HEK293 (cell line): ENCODE results near the gene ITGB1BP2.
"Not testable (repeated sequence)": the region's sequence is repeated elsewhere in the genome, so short reads cannot be mapped to it uniquely, and the experiment has no call there.

Experiments
- CTCF ChIA-PET: fragments of 350-600 bp; formaldehyde crosslinking; extraction: SDS; loops from one replicate; lab custom pipeline; 2021; ENCODE audit warnings: antibody characterized with exemption; lab: Yijun Ruan, JAX
- POLR2A ChIA-PET: fragments of 300-600 bp; formaldehyde crosslinking; extraction: SDS; loops from one replicate; lab custom pipeline; 2020; ENCODE audit warnings: antibody characterized with exemption, inconsistent platforms; lab: Yijun Ruan, JAX
- H3K27ac ChIP-seq: fragments of 200-500 bp; sonication (Bioruptor generic); 2 replicates; pipeline ENCODE4 v1.5.1; 2014; ENCODE audit warnings: low read depth, low read length, control low read depth, inconsistent platforms; ENCODE audit errors: extremely low read depth
- H3K36me3 ChIP-seq, 2 experiments: fragments of 200-500 bp in 1 of 2; sonication (Bioruptor generic) in 1 of 2; 1 replicate in 1 of 2; 2 replicates in 1 of 2; pipeline ENCODE4 v1.5.1; 2014 to 2017; ENCODE audit warnings: inconsistent platforms in 2 of 2, low read length in 2 of 2; ENCODE audit not compliant: control insufficient read depth in 2 of 2, insufficient read depth in 1 of 2
- H3K4me1 ChIP-seq: fragments of 200-500 bp; sonication (Bioruptor generic); 2 replicates; pipeline ENCODE4 v1.5.1; 2014; ENCODE audit warnings: mild to moderate bottlenecking, low read length, inconsistent platforms; ENCODE audit not compliant: control insufficient read depth, insufficient read depth
- H3K4me3 ChIP-seq: 2 replicates; pipeline ENCODE4 v1.5.1; 2011; ENCODE audit warnings: low read depth, mild to moderate bottlenecking, control low read depth, low read length, moderate library complexity
- H3K9me3 ChIP-seq: fragments of 200-500 bp; sonication (Bioruptor generic); 2 replicates; pipeline ENCODE4 v1.5.1; 2014; ENCODE audit warnings: low read depth, low read length, inconsistent platforms; ENCODE audit not compliant: control insufficient read depth, insufficient read depth
- KLF1 ChIP-seq: fragments of 450-650 bp; formaldehyde crosslinking; IDR thresholded peaks from 2 replicates; pipeline ENCODE4 v1.5.1; 2016; ENCODE audit warnings: missing biosample characterization, missing genetic modification characterization
- SALL2 ChIP-seq: fragments of 450-650 bp; formaldehyde crosslinking; IDR thresholded peaks from 2 replicates; pipeline ENCODE4 v1.5.0; 2017; ENCODE audit warnings: missing biosample characterization, mild to moderate bottlenecking, missing genetic modification characterization, borderline replicate concordance
- SCRT2 ChIP-seq: fragments of 450-650 bp; formaldehyde crosslinking; IDR thresholded peaks from 2 replicates; pipeline ENCODE4 v1.5.1; 2016; ENCODE audit warnings: missing biosample characterization, missing genetic modification characterization
- SP2 ChIP-seq: fragments of 450-650 bp; formaldehyde crosslinking; IDR thresholded peaks from 2 replicates; pipeline ENCODE4 v1.5.1; 2016; ENCODE audit warnings: missing biosample characterization, missing genetic modification characterization
- ZFP3 ChIP-seq: fragments of 450-650 bp; formaldehyde crosslinking; IDR thresholded peaks from 2 replicates; pipeline ENCODE4 v1.5.1; 2016; ENCODE audit warnings: low read depth, missing biosample characterization, missing genetic modification characterization
- ZIC2 ChIP-seq: fragments of 450-650 bp; formaldehyde crosslinking; IDR thresholded peaks from 2 replicates; pipeline ENCODE4 v1.5.1; 2016; ENCODE audit warnings: missing biosample characterization, missing genetic modification characterization
- ZNF121 ChIP-seq: fragments of 450-650 bp; formaldehyde crosslinking; IDR thresholded peaks from 2 replicates; pipeline ENCODE4 v1.5.1; 2016; ENCODE audit warnings: missing biosample characterization, missing genetic modification characterization
- ZNF155 ChIP-seq: fragments of 450-650 bp; formaldehyde crosslinking; IDR thresholded peaks from 2 replicates; pipeline ENCODE4 v1.5.1; 2016; ENCODE audit warnings: missing biosample characterization, missing genetic modification characterization
- ZNF174 ChIP-seq: fragments of 450-650 bp; formaldehyde crosslinking; IDR thresholded peaks from 2 replicates; pipeline ENCODE4 v1.5.0; 2017; ENCODE audit warnings: missing biosample characterization, mild to moderate bottlenecking, missing genetic modification characterization
- ZNF292 ChIP-seq: fragments of 450-650 bp; formaldehyde crosslinking; IDR thresholded peaks from 2 replicates; pipeline ENCODE4 v1.5.1; 2016; ENCODE audit warnings: low read depth, missing biosample characterization, missing genetic modification characterization, borderline replicate concordance
- ZNF600 ChIP-seq: fragments of 450-650 bp; formaldehyde crosslinking; IDR thresholded peaks from 2 replicates; pipeline ENCODE4 v1.5.1; 2016; ENCODE audit warnings: missing biosample characterization, missing genetic modification characterization
- ZNF777 ChIP-seq: fragments of 450-650 bp; formaldehyde crosslinking; IDR thresholded peaks from 2 replicates; pipeline ENCODE4 v1.5.1; 2017; ENCODE audit warnings: missing biosample characterization, missing genetic modification characterization, borderline replicate concordance
- ZNF791 ChIP-seq: fragments of 450-650 bp; formaldehyde crosslinking; IDR thresholded peaks from 2 replicates; pipeline ENCODE4 v1.5.1; 2016; ENCODE audit warnings: missing biosample characterization, missing genetic modification characterization
- TF ChIP-seq, protein P1 (sequence below): fragments of 450-650 bp; formaldehyde crosslinking; conservative IDR thresholded peaks from 2 replicates; pipeline ENCODE4 v1.5.1; 2016; ENCODE audit warnings: low read depth, missing biosample characterization, missing genetic modification characterization

Gene ITGB1BP2

DNA sequence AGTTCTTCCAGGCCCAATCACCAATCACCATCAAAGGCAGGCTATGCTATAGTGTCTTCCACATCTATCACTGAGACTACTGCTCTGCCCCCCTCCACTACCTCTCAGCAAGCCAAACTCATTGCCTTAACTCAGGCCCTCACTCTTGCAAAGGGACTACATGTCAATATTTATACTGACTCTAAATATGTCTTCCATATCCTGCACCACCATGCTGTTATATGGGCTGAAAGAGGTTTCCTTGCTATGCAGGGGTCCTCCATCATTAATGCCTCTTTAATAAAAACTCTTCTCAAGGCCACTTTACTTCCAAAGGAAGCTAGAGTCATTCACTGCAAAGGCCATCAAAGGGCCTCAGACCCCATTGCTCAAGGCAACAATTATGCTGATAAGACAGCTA, 32.9 kb upstream of the ITGB1BP2 start:
- peak; percentile 97 for TF ChIP-seq ZNF600
- CTCF ChIA-PET, H3K36me3 ChIP-seq, H3K4me1 ChIP-seq, POLR2A ChIA-PET, H3K9me3 ChIP-seq, H3K27ac ChIP-seq, H3K4me3 ChIP-seq: not testable (repeated sequence)

DNA sequence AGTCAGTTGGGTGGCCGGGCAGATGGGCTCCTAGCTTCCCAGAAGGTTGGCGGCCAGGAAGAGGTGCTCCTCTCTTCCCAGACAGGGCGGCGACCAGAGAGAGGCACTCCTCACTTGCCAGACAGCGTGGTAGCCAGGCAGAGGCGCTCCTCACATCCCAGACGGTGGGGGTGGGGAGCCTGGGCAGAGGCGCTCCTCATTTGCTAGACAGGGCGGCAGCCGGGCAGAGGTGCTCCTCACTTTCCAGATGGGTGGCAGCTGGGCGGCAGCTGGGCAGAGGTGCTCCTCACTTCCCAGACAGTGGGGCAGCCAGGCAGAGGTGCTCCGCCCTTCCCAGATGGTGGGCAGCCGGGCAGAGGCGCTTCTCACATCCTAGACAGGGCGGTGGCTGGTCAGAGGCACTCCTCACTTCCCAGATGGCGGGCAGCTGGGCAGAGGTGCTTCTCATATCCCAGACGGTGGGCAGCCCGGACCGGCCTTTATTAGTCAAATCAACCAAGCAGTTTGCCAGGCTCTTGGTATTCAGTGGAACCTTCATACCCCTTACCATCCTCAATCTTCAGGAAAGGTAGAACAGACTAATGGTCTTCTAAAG, 31.7 kb upstream of the ITGB1BP2 start:
- Histone ChIP-seq H3K9me3 (peaks cover 4% of the 10 kb centered on the region; the same call in 1 of the 2 replicates), H3K27ac (no peak overlapping the region)
- CTCF ChIA-PET = no interaction called here
- no peak for TF ChIP-seq ZIC2 (tag by site-specific recombination)
- TF ChIP-seq ZNF121 (tag by site-specific recombination) = no peak
- no peak for TF ChIP-seq ZNF155 (tag by site-specific recombination)
- TF ChIP-seq SP2 = no peak
- TF ChIP-seq, protein P1, sequence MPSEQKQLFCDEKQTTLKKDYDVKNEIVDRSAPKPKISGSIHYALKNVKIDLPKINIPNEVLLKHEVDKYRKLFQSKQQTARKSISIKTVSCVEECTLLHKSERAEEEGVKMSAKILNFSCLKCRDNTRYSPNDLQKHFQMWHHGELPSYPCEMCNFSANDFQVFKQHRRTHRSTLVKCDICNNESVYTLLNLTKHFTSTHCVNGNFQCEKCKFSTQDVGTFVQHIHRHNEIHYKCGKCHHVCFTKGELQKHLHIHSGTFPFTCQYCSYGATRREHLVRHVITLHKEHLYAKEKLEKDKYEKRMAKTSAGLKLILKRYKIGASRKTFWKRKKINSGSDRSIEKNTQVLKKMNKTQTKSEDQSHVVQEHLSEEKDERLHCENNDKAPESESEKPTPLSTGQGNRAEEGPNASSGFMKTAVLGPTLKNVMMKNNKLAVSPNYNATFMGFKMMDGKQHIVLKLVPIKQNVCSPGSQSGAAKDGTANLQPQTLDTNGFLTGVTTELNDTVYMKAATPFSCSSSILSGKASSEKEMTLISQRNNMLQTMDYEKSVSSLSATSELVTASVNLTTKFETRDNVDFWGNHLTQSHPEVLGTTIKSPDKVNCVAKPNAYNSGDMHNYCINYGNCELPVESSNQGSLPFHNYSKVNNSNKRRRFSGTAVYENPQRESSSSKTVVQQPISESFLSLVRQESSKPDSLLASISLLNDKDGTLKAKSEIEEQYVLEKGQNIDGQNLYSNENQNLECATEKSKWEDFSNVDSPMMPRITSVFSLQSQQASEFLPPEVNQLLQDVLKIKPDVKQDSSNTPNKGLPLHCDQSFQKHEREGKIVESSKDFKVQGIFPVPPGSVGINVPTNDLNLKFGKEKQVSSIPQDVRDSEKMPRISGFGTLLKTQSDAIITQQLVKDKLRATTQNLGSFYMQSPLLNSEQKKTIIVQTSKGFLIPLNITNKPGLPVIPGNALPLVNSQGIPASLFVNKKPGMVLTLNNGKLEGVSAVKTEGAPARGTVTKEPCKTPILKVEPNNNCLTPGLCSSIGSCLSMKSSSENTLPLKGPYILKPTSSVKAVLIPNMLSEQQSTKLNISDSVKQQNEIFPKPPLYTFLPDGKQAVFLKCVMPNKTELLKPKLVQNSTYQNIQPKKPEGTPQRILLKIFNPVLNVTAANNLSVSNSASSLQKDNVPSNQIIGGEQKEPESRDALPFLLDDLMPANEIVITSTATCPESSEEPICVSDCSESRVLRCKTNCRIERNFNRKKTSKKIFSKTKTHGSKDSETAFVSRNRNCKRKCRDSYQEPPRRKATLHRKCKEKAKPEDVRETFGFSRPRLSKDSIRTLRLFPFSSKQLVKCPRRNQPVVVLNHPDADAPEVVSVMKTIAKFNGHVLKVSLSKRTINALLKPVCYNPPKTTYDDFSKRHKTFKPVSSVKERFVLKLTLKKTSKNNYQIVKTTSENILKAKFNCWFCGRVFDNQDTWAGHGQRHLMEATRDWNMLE = no peak
- TF ChIP-seq SCRT2 (tag by site-specific recombination) = no peak
- TF ChIP-seq ZNF174 (tag by site-specific recombination) = no peak
- no peak for TF ChIP-seq ZNF292 (tag by site-specific recombination)
- TF ChIP-seq ZFP3 (tag by site-specific recombination) = no peak
- no peak for TF ChIP-seq ZNF777 (tag by site-specific recombination)
- no peak for TF ChIP-seq SALL2 (tag by site-specific recombination)
- TF ChIP-seq ZNF791 = no peak
- TF ChIP-seq, all 188 proteins: peak for 0
- POLR2A ChIA-PET = no interaction called here
- Histone ChIP-seq H3K4me3 (no peak overlapping the region), H3K36me3 (no peaks in the 10 kb centered on the region), H3K4me1 (no peaks in the 10 kb centered on the region)

DNA sequence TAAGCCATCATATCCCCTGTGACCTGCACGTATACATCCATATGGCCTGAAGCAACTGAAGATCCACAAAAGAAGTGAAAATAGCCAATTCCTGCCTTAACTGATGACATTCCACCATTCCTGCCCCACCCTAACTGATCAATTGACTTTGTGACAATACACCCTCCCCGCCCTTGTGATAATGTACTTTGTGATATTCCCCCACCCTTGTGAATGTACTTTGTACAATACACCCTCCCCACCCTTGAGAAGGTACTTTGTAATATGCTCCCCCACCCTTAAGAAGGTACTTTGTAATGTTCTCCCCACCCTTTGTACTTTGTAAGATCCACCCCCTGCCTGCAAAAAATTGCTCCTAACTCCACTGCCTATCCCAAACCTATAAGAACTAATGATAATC, 29.2 kb upstream of the ITGB1BP2 start:
- CTCF ChIA-PET = not testable (repeated sequence)

DNA sequence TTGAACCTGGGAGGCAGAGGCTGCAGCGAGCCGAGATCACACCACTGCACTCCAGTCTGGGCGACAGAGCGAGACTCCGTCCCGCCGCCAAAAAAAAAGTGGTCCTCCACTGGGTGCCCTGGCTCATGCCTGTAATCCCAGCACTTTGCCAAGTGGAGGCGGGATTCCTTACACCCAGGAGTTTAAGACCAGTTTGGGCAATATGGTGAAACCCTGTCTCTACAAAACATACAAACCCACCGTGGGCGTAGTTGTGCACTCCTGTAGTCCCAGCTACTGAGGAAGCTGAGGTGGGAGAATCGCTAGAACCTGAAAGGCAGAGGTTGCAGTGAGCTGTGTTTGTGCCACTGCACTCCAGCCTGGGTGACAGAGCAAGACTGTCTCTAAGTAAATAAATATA, 20.2 kb upstream of the ITGB1BP2 start:
- POLR2A ChIA-PET = not testable (repeated sequence)

More for the DNA sequence above, 29.2 kb upstream of the ITGB1BP2 start:
- H3K36me3 ChIP-seq, POLR2A ChIA-PET, H3K4me1 ChIP-seq, H3K9me3 ChIP-seq, H3K27ac ChIP-seq, H3K4me3 ChIP-seq: not testable (repeated sequence)
- TF ChIP-seq KLF1 (tag by site-specific recombination) = peak; percentile 29; the same call in 1 of the 2 replicates

More for the DNA sequence above, 20.2 kb upstream of the ITGB1BP2 start:
- CTCF ChIA-PET, H3K9me3 ChIP-seq, H3K4me1 ChIP-seq, H3K27ac ChIP-seq, H3K4me3 ChIP-seq: not testable (repeated sequence)
- H3K36me3 ChIP-seq = peaks cover 0 to 17% of the 10 kb centered on the region in 2 experiments; a peak in 1 of 3 replicates
